ENCODE measurements around the gene MEI1. TPM values are rescaled to one million over a fixed set of nuclear protein-coding genes. Genes with fewer than 3 reads are reported as not detected.
A peak's percentile ranks its signal among the peaks of the same experiment; 100 is the strongest.

The MEI1 gene
- total RNA-seq, 1 donor from 2014 or later, result 0.64 TPM

DNA sequence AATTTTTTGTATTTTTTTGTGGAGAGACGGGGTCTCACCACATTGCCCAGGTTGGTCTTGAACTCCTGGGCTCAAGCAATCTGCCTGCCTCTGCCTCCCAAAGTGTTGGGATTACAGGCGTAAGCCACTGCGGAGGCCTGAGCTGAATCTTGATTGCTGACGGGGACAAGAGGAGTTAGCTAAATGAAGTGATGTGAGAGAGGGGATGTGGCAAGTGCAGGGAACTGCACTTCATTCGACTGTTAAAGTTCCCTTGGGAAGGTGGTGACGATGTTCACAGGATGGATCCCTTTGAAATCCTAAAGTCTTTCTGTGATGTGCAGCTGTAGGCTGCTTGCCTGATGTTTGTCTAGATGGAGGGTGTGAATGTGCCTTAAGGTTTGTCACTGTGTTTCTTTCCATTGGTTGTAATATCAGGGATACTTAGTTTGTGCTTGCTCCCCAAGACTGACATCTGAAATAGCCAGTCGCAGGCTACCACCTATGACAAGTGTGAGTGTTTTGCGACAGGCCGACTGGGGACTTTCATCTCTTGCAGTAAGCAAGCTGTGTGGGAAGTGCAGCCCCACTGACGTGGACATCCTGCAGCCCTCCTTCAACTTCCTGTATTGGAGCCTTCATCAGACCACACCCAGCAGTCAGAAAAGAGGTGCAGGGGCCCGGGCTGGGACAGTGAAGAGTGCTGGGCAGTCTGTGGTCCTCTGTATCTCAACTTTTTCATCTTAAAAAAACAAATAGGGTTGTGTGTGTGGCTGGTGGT, 81.6 kb downstream of the MEI1 start:
- H3K9me3 Mint-ChIP-seq (ENCODE audit: unreplicated experiment), result no peaks in the 10 kb centered on the region

GRCh38 chr22:41781507-41781906, 82.2 kb downstream of the MEI1 start:
- H3K27ac Mint-ChIP-seq (ENCODE audit: unreplicated experiment), result no peak overlapping the region
- no peak overlapping the region for H3K4me3 Mint-ChIP-seq (ENCODE audit: unreplicated experiment)
- TF ChIP-seq, protein P1, sequence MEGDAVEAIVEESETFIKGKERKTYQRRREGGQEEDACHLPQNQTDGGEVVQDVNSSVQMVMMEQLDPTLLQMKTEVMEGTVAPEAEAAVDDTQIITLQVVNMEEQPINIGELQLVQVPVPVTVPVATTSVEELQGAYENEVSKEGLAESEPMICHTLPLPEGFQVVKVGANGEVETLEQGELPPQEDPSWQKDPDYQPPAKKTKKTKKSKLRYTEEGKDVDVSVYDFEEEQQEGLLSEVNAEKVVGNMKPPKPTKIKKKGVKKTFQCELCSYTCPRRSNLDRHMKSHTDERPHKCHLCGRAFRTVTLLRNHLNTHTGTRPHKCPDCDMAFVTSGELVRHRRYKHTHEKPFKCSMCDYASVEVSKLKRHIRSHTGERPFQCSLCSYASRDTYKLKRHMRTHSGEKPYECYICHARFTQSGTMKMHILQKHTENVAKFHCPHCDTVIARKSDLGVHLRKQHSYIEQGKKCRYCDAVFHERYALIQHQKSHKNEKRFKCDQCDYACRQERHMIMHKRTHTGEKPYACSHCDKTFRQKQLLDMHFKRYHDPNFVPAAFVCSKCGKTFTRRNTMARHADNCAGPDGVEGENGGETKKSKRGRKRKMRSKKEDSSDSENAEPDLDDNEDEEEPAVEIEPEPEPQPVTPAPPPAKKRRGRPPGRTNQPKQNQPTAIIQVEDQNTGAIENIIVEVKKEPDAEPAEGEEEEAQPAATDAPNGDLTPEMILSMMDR (IDR thresholded peaks at IDR 0.05; ENCODE audit: partially characterized antibody, unreplicated experiment), result no peak
- no peaks in the 10 kb centered on the region for H3K36me3 Mint-ChIP-seq (ENCODE audit: unreplicated experiment)
- H3K9me3 Mint-ChIP-seq (ENCODE audit: unreplicated experiment), result no peaks in the 10 kb centered on the region
- peaks cover 3% of the 10 kb centered on the region for H3K27me3 Mint-ChIP-seq (ENCODE audit: unreplicated experiment)
- no peak for DNase-seq
- H3K4me1 Mint-ChIP-seq (ENCODE audit: low read depth, unreplicated experiment), result peaks cover 9% of the 10 kb centered on the region

More for the DNA sequence above, 81.6 kb downstream of the MEI1 start:
- Mint-ChIP-seq H3K27me3 (ENCODE audit: unreplicated experiment) (peaks cover 3% of the 10 kb centered on the region), H3K27ac (ENCODE audit: unreplicated experiment) (no peak overlapping the region), H3K4me1 (ENCODE audit: low read depth, unreplicated experiment) (peaks cover 9% of the 10 kb centered on the region), H3K36me3 (ENCODE audit: unreplicated experiment) (no peaks in the 10 kb centered on the region), H3K4me3 (ENCODE audit: unreplicated experiment) (no peak overlapping the region)
- TF ChIP-seq, protein P1 (IDR thresholded peaks at IDR 0.05; ENCODE audit: partially characterized antibody, unreplicated experiment), result no peak
- no peak for DNase-seq

GRCh38 chr22:41782316-41782715, 83.0 kb downstream of the MEI1 start:
- Mint-ChIP-seq H3K9me3 (ENCODE audit: unreplicated experiment) (no peaks in the 10 kb centered on the region), H3K4me1 (ENCODE audit: low read depth, unreplicated experiment) (peaks cover 9% of the 10 kb centered on the region), H3K36me3 (ENCODE audit: unreplicated experiment) (no peaks in the 10 kb centered on the region), H3K27ac (ENCODE audit: unreplicated experiment) (no peak overlapping the region), H3K4me3 (ENCODE audit: unreplicated experiment) (no peak overlapping the region), H3K27me3 (ENCODE audit: unreplicated experiment) (peaks cover 3% of the 10 kb centered on the region)
- no peak for DNase-seq
- TF ChIP-seq, protein P1 (IDR thresholded peaks at IDR 0.05; ENCODE audit: partially characterized antibody, unreplicated experiment), result no peak

DNA sequence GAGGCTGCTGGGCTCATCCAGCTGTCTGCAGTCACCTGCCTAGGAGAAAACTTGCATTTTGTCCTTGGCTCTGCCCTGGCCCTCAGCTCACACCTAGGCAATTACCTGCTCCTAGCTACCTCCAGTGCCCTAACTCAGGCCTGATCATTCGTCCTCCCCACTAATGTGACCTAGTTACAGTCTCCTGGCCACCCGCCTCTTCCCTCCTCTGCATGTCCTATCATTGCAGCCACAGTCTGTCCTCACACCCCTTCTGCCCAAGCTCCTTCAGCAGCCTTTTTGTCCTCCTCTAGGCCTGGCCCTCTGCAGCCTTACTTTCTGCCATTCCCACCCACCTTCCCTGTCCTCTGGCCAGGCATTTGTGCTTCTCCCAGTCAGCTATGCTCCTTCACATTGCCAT, 83.4 kb downstream of the MEI1 start:
- DNase-seq, result no peak
- Mint-ChIP-seq H3K9me3 (ENCODE audit: unreplicated experiment) (no peaks in the 10 kb centered on the region), H3K27me3 (ENCODE audit: unreplicated experiment) (peaks cover 3% of the 10 kb centered on the region), H3K27ac (ENCODE audit: unreplicated experiment) (peak overlapping the region; percentile 33), H3K4me1 (ENCODE audit: low read depth, unreplicated experiment) (peaks cover 9% of the 10 kb centered on the region), H3K36me3 (ENCODE audit: unreplicated experiment) (no peaks in the 10 kb centered on the region), H3K4me3 (ENCODE audit: unreplicated experiment) (no peak overlapping the region)
- TF ChIP-seq, protein P1 (IDR thresholded peaks at IDR 0.05; ENCODE audit: partially characterized antibody, unreplicated experiment), result no peak

DNA sequence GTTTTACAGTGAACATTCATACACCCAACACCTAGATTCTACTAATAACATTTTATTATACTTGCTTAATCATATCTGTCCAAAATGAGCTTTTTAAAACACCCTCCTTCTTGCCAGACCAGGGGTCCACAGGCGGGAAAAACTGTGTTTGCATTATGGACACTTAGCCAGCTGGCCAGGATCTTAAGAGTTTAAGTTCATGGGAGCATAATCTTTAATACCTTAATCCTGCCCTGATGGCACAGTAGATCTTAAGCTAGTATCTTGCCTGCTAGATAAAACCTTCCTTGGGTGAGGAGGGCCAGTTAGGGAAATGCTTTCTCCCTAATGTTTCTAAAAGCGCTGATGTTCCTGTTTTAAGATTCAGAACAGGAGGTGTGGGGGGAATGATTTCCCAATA, 88.0 kb downstream of the MEI1 start:
- Mint-ChIP-seq H3K27ac (ENCODE audit: unreplicated experiment) (no peak overlapping the region), H3K36me3 (ENCODE audit: unreplicated experiment) (no peaks in the 10 kb centered on the region), H3K4me3 (ENCODE audit: unreplicated experiment) (no peak overlapping the region), H3K9me3 (ENCODE audit: unreplicated experiment) (no peaks in the 10 kb centered on the region), H3K27me3 (ENCODE audit: unreplicated experiment) (peaks cover 2% of the 10 kb centered on the region), H3K4me1 (ENCODE audit: low read depth, unreplicated experiment) (no peaks in the 10 kb centered on the region)
- DNase-seq, result no peak
- TF ChIP-seq, protein P1 (IDR thresholded peaks at IDR 0.05; ENCODE audit: partially characterized antibody, unreplicated experiment), result no peak

Measured in glutamatergic neuron (in vitro differentiated cells).